ENCODE data around the gene APOBEC3F.
A peak's percentile ranks its signal among the peaks of the same experiment; 100 is the strongest.
"Not testable (repeated sequence)": the region's sequence is repeated elsewhere in the genome, so short reads cannot be mapped to it uniquely, and the experiment has no call there.

The APOBEC3F gene

DNA sequence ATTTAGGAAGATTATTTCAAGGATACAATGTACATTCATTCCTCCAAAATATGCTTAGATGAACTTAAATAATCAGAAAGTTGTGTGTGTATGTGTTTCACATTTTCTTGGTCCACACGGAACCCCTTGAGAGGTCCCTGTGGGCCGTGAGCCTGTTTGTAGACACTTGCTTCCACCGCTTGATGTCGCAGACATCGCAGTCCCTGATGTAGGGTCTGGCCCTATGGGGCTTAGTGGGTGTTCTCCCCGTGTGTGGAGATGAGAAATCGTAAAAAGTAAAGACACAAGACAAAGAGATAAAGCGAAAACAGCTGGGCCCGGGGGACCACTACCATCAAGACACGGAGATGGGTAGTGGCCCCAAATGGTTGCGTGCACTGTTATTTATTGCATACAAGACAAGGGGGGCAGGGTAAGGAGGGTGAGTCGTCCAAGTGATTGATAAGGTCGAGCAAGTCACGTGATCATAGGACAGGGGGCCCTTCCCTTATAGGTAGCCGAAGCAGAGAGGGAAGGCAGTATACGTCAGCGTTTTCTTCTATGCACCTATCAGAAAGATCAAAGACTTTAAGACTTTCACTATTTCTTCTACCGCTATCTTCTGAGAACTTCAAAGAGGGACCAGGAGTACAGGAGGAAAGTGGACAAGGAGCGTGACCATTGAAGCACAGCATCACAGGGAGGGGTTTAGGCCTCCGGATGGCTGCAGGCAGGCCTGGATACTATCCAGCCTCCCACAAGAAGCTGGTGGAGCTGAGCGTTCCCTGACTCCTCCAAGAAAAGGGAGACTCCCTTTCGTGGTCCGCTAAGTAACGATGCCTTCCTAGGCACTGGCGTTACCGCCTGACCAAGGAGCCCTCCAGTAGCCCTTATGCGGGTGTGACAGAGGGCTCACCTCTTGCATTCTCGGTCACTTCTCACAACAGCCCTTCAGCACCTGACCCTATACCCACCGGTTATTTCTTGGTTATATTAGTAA lies 27.8 kb upstream of the APOBEC3F start:
- no peak for DNase-seq (ENCODE audit: low spot score)
- TF ChIP-seq, protein P1, sequence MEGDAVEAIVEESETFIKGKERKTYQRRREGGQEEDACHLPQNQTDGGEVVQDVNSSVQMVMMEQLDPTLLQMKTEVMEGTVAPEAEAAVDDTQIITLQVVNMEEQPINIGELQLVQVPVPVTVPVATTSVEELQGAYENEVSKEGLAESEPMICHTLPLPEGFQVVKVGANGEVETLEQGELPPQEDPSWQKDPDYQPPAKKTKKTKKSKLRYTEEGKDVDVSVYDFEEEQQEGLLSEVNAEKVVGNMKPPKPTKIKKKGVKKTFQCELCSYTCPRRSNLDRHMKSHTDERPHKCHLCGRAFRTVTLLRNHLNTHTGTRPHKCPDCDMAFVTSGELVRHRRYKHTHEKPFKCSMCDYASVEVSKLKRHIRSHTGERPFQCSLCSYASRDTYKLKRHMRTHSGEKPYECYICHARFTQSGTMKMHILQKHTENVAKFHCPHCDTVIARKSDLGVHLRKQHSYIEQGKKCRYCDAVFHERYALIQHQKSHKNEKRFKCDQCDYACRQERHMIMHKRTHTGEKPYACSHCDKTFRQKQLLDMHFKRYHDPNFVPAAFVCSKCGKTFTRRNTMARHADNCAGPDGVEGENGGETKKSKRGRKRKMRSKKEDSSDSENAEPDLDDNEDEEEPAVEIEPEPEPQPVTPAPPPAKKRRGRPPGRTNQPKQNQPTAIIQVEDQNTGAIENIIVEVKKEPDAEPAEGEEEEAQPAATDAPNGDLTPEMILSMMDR (conservative IDR thresholded peaks at IDR 0.05; ENCODE audit: low read depth) = no peak
- H3K27ac ChIP-seq = peak overlapping the region; percentile 95; the same call in 1 of the 2 replicates
- CTCF ChIA-PET = interaction anchor here (0.6 kb wide), 1 partner anchor 40 kb away, joined by 4 read pairs; no protein-coding TSS in a partner anchor
- POLR2A ChIA-PET (ENCODE audit: low non-redundant PET) = no interaction called here

DNA sequence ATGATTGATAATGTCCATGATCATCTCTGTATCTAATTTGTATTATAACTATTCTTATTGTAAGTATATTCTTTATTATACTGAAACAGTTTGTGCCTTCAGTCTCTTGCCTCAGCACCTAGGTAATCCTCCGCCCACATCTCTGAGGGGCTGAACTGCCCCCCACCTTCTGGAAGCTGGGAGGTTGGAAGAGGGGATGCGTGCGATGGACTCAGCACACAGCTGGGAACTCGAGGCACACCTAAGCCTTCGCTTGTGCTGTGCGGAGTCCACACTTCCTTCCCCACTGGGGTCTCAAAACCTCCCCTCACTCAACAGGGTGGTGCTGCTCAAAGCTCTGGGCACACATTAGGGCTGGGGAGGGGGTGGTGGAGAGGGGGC lies 27.1 kb upstream of the APOBEC3F start:
- CTCF ChIA-PET = interaction anchor here (0.6 kb wide), 1 partner anchor 39 kb away, joined by 4 read pairs; no protein-coding TSS in a partner anchor
- DNase-seq (ENCODE audit: low spot score); POLR2A ChIA-PET (ENCODE audit: low non-redundant PET): not testable (repeated sequence)
- peak overlapping the region; percentile 95 for H3K27ac ChIP-seq

DNA sequence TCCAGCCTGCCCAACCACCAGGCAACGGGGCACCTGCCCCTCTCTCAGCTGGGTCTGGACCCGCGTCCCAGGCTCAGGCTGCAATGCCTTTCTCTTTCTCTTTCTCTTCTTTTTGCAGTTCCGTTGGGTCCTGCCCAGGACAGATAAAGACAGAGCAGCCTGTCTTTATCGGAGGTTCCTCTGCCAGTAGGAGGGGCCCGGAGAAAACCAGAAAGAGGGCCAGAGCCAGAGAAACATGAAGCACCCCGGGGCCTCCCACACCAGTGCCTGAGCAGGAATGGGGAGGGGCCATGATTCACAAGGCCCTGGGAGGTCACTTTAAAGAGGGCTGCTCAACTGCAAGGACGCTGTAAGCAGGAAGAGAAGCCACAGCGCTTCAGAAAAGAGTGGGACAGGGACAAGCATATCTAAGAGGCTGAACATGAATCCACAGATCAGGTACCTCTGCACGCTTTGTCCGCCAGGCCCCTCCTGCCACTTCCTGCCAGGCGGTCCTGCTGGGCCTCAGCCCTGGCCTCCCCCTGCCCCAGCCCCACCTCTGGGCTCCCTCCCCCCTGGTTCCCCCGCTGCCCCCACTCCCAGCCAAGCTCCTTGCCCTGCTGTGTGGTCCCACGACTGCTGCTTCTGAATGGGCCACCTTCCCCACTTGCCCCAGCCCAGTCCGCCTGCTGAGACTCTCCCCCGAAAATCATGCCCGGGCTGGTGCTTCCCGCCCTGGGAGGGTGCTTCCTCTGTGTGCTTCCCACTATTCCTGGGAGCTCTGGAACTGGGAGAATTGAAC lies 26.5 kb upstream of the APOBEC3F start, which contains the start of gene APOBEC3C:
APOBEC3C (plus strand) TSS at position 316 of the 781 bp plus-strand sequence; CDS start at position 422, 106 bp downstream.
- peak; percentile 78 for DNase-seq (ENCODE audit: low spot score)
- peak within 1 kb of the TSS; percentile 95 for H3K27ac ChIP-seq
- ChIA-PET CTCF (interaction anchor here (0.6 to 2.7 kb wide), 3 partner anchors 38 to 228 kb away, joined by 3 to 6 read pairs (median 4); no protein-coding TSS in a partner anchor), POLR2A (ENCODE audit: low non-redundant PET) (no interaction called here)
- TF ChIP-seq, protein P1 (conservative IDR thresholded peaks at IDR 0.05; ENCODE audit: low read depth) = no peak

DNA sequence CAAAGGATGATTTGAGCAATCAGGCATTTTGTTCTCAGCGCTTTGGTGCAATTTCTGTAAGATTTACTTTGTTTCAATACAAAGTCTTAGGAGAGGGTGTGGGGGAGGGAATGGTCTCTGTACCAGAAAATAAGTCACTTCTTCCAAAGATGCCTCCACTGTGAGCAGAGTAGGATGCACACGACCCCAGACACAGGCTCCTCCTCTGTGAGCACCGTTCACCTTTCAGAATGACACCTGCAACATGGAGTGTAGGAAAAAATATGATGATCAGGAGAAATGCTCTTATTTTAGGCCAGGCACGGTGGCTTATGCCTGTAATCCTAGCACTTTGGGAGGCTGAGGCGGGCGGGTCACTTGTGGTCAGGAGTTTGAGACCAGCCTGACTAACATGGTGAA lies 25.9 kb upstream of the APOBEC3F start:
- POLR2A ChIA-PET (ENCODE audit: low non-redundant PET) = interaction anchor here (0.6 kb wide), 1 partner anchor 11 kb away, joined by 3 read pairs; no protein-coding TSS in a partner anchor
- CTCF ChIA-PET = interaction anchor here (0.7 to 2.7 kb wide), 2 partner anchors 145 to 229 kb away, joined by 3 to 6 read pairs; no protein-coding TSS in a partner anchor
- not testable (repeated sequence) for DNase-seq (ENCODE audit: low spot score)
- H3K27ac ChIP-seq = peak overlapping the region; percentile 95

DNA sequence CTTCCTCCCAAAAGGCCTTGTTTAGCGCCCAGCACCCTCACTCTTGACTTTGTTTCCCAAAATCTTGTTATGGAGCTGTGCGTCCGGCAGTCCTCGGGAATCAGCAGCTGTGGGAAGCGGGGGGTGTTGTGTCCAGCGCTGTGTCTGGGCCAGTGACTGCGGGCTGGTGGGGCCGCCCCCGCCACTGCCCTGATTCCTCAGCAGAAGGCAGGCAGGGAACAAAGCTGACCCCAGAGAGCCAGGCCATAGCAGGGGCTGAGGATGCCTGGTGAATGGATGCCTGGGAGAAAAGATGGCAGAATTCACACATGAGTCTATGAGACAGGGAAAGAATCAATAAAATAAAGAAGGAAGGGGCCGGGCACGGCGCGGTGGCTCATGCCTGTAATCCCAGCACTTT lies 24.1 kb upstream of the APOBEC3F start:
- TF ChIP-seq, protein P1 (conservative IDR thresholded peaks at IDR 0.05; ENCODE audit: low read depth) = no peak
- ChIA-PET POLR2A (ENCODE audit: low non-redundant PET) (no interaction called here), CTCF (interaction anchor here (2.7 kb wide), 1 partner anchor 146 kb away, joined by 6 read pairs; no protein-coding TSS in a partner anchor)
- peak overlapping the region; percentile 17; the same call in 1 of the 2 replicates for H3K27ac ChIP-seq
- DNase-seq (ENCODE audit: low spot score) = no peak

DNA sequence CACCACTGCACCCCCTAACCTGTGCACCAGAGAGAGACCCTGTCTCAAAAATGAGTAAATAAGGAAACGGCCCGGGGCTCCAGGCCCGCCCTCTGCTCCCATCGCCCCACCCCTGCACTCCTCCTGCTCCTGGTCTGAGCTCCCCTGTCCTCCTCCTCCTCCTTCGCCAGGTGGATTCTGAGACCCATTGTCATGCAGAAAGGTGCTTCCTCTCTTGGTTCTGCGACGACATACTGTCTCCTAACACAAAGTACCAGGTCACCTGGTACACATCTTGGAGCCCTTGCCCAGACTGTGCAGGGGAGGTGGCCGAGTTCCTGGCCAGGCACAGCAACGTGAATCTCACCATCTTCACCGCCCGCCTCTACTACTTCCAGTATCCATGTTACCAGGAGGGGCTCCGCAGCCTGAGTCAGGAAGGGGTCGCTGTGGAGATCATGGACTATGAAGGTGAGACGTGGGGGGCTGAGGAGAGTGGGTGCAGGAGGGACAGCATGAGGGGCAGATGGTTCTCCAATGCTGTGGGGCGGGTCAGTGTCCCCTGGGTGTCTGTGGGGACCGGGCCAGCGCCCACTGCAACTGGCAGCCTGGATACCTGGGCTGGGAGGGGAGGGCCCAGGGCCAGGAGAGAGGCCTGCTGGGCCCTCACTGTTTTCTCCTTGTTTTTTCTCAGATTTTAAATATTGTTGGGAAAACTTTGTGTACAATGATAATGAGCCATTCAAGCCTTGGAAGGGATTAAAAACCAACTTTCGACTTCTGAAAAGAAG lies 22.9 kb upstream of the APOBEC3F start:
- no peak for DNase-seq (ENCODE audit: low spot score)
- TF ChIP-seq, protein P1 (conservative IDR thresholded peaks at IDR 0.05; ENCODE audit: low read depth) = no peak
- no peak overlapping the region for H3K27ac ChIP-seq
- CTCF ChIA-PET = no interaction called here
- POLR2A ChIA-PET (ENCODE audit: low non-redundant PET) = no interaction called here

DNA sequence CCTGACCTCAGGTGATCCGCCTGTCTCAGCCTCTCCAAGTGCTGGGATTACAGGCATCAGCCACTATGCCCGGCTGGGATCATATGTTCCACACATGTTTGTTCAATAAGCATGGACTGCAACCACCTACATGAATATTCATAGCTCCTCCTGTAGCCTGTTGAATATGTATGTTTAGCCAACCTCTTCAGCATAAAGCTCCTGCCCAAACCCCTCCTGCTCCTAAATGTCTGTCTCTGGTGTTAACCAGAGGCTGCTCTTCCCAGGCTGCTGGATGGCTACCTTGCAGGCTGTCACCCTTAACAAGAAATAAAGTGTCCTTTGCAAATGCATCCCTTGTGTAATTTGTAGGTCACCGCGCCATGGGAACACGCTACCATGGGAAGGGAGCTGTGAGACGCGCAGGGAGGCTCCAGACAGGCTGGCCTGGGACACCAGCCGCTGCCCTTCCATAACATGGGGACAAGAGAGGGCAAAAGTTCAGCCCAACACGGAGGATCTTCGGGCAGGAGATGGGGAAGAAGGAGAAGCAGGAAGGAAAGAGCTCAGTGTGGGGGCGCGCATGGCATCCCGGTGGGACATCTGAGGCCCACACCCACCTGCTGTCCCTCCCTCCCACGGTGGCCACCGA lies 20.5 kb upstream of the APOBEC3F start:
- DNase-seq (ENCODE audit: low spot score); H3K27ac ChIP-seq; POLR2A ChIA-PET (ENCODE audit: low non-redundant PET): not testable (repeated sequence)
- CTCF ChIA-PET = interaction anchor here (0.6 kb wide), 1 partner anchor 78 kb away, joined by 3 read pairs; no protein-coding TSS in a partner anchor

Data from RWPE1 (cell line).